ENCODE measurements around the gene COPE. TPM values are rescaled to one million over a fixed set of nuclear protein-coding genes. Genes with fewer than 3 reads are reported as not detected.
A peak's percentile ranks its signal among the peaks of the same experiment; 100 is the strongest.

The COPE gene
- total RNA-seq, 6 experiments from 2014 or later = 67.4 to 240 (median 97.1) TPM

- TF ChIP-seq POLR2A (IDR thresholded peaks at IDR 0.05) = no peak
- TF ChIP-seq, protein P1, sequence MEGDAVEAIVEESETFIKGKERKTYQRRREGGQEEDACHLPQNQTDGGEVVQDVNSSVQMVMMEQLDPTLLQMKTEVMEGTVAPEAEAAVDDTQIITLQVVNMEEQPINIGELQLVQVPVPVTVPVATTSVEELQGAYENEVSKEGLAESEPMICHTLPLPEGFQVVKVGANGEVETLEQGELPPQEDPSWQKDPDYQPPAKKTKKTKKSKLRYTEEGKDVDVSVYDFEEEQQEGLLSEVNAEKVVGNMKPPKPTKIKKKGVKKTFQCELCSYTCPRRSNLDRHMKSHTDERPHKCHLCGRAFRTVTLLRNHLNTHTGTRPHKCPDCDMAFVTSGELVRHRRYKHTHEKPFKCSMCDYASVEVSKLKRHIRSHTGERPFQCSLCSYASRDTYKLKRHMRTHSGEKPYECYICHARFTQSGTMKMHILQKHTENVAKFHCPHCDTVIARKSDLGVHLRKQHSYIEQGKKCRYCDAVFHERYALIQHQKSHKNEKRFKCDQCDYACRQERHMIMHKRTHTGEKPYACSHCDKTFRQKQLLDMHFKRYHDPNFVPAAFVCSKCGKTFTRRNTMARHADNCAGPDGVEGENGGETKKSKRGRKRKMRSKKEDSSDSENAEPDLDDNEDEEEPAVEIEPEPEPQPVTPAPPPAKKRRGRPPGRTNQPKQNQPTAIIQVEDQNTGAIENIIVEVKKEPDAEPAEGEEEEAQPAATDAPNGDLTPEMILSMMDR (IDR thresholded peaks at IDR 0.05) = no peak
- Histone ChIP-seq H3K27ac (no peak overlapping the region), H3K4me3 (no peak overlapping the region), H3K27me3 (no peaks in the 10 kb centered on the region), H3K9me3 (no peaks in the 10 kb centered on the region), H3K36me3 (peaks cover 0 to 2% (median 0%) of the 10 kb centered on the region in 4 donors), H3K4me1 (no peaks in the 10 kb centered on the region)
- ATAC-seq = no peak
- WGBS (ENCODE audit: insufficient coverage, low coverage, low lambda C conversion rate, missing lambda C conversion rate) = 75% methylated on average over 9 of the region's 13 CpGs
- intact Hi-C loops (cut with DNase I) = no loop called here
- DNase-seq = no peak
Measured at GRCh38 chr19:18933297-18933696, 14.1 kb upstream of the COPE start.

DNA sequence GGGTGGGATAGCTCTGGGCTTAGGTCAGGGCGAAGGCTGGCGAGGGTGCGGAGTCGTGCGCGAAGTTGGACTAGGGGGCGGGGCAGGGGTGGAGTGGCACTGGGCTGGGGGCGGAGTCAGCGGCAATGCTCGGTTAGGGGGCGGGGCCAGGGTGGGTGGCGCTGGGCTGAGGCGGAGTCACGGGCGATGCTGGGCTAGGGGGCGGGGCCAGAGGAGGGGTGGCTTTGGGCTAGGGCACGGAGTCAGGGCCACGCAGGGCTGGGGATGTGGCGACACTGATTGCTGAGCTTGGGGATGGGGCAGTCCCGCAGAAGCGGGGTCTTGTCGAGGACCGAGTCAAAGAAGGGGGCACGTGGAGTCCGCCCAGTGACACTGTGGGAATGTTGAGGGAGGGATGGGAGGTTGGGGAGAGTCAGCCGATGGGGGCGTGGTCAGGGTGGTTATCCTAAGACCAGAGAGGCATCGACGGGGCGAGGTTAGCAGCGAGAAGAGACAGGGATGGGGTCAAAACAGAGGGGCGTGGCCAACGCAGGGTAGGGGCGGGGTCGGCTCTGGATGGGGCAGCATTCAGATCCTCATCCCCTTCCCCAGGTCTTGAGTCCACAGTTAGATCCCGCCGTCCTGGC lies 13.1 kb upstream of the COPE start:
- H3K4me1 ChIP-seq = no peaks in the 10 kb centered on the region
- H3K36me3 ChIP-seq = peaks cover 0 to 7% (median 0%) of the 10 kb centered on the region in 4 donors
- 15% methylated on average over 28 of the region's 37 CpGs for WGBS (ENCODE audit: insufficient coverage, low coverage, low lambda C conversion rate, missing lambda C conversion rate)
- H3K4me3 ChIP-seq = no peak overlapping the region
- TF ChIP-seq POLR2A (IDR thresholded peaks at IDR 0.05) = no peak
- TF ChIP-seq, protein P1 (IDR thresholded peaks at IDR 0.05) = no peak
- no peaks in the 10 kb centered on the region for H3K27me3 ChIP-seq
- no peaks in the 10 kb centered on the region for H3K9me3 ChIP-seq
- peak; percentile 72 to 83 (median 81) for DNase-seq
- ATAC-seq = peak; percentile 83 to 93 (median 90)
- intact Hi-C loops (cut with DNase I) = no loop called here
- H3K27ac ChIP-seq = no peak overlapping the region

DNA sequence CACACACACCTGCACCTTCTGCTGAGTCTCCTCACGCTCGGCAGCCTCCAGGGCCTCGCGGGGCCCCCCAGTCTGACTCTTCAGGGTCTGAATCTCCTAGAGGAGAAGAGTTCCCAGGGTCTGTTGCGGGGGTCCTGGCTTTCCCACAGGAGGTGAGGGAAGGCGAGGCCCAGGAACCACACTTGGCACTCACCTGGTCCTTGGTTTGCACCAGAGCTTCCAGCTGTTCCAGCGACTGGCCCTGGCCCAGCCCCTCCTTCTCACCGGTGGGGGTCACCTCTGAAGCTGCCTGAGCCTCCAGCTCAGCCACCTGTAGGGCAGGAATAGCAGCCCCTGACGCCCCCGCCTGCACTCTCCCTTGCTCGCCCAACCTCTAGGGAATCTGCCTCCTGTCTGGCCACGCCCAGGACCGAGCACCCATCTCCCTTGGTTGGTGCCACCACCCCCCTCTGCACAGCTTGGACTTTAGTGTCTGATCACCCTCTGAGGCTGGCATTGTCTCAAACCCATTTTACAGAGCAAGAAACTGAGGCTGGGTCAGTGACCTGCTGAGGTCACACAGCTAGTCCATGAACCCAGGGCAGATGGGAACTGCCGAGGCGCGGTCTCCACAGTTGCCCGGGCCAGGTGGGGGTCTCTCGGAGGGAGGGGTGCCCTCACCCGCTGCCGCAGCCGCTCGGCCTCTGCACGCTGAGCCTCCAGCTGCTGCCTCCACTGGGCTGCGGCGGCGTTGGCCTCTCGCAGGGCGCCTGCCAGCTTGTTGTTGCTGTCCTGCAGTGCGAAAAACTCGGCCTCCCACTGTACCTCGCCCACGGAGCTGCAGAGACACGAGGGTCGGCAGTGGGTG lies 12.4 kb upstream of the COPE start:
- no peak for TF ChIP-seq POLR2A (IDR thresholded peaks at IDR 0.05)
- TF ChIP-seq, protein P1 (IDR thresholded peaks at IDR 0.05) = no peak
- DNase-seq = no peak
- WGBS (ENCODE audit: insufficient coverage, low coverage, low lambda C conversion rate, missing lambda C conversion rate) = 78% methylated on average over 5 of the region's 34 CpGs
- no peak for ATAC-seq
- peaks cover 0 to 7% (median under 1%) of the 10 kb centered on the region in 4 donors for H3K36me3 ChIP-seq
- no peaks in the 10 kb centered on the region for H3K4me1 ChIP-seq
- intact Hi-C loops (cut with DNase I) = no loop called here
- no peak overlapping the region for H3K27ac ChIP-seq
- no peak overlapping the region for H3K4me3 ChIP-seq
- H3K27me3 ChIP-seq = no peaks in the 10 kb centered on the region
- no peaks in the 10 kb centered on the region for H3K9me3 ChIP-seq

GRCh38 chr19:18929311-18929710 lies 10.1 kb upstream of the COPE start:
- no peak for DNase-seq
- TF ChIP-seq POLR2A (IDR thresholded peaks at IDR 0.05) = no peak
- TF ChIP-seq, protein P1 (IDR thresholded peaks at IDR 0.05) = no peak
- 50% methylated on average over 1 of the region's 25 CpGs for WGBS (ENCODE audit: insufficient coverage, low coverage, low lambda C conversion rate, missing lambda C conversion rate)
- H3K9me3 ChIP-seq = no peaks in the 10 kb centered on the region
- no peaks in the 10 kb centered on the region for H3K4me1 ChIP-seq
- H3K36me3 ChIP-seq = peaks cover 0 to 23% (median 14%) of the 10 kb centered on the region in 4 donors
- H3K27me3 ChIP-seq = no peaks in the 10 kb centered on the region
- ATAC-seq = no peak
- no peak overlapping the region for H3K4me3 ChIP-seq
- H3K27ac ChIP-seq = no peak overlapping the region
- intact Hi-C loops (cut with DNase I) = no loop called here
